HFF-Myc (cell line): ENCODE results near the gene PDGFRB.

Experiments used
- DNase-seq: peaks from one replicate; pipeline ENCODE4 v3.0.0-alpha.2; 2011; ENCODE audit warnings: low read depth; ENCODE audit errors: extremely low read depth
- H3K4me3 ChIP-seq: replicated peaks from 2 replicates; pipeline ENCODE4 v1.5.1; 2011; ENCODE audit warnings: low read depth, mild to moderate bottlenecking, control low read depth, low read length
- CTCF ChIP-seq: IDR thresholded peaks from 2 replicates; pipeline ENCODE4 v1.5.1; 2012; ENCODE audit warnings: mild to moderate bottlenecking, low read depth, low read length, control low read depth; ENCODE audit errors: missing control alignments

PDGFRB gene

DNA sequence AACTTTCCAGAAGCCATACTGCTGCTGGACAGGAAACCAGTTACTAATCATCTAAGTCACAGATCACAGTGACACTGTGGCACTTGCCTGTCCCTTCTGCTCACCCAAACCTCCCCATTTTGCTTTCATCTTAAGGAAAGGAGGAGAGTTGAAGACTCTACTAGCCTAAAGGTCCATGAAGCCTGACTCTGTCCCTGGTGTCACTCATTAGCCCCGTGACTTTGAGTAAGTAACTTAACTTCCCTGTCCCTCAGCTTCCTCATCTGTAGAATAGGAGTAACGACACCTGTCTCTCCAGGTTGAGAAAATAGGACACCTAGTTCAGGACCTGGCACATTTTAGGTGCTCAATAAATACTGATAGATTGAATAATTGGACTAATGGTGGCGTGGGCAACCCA is 33.7 kb upstream of the PDGFRB start:
- no peak for TF ChIP-seq CTCF
- H3K4me3 ChIP-seq, result no peak overlapping the region
- DNase-seq, result no peak

GRCh38 chr5:150188146-150188842 is 32.6 kb upstream of the PDGFRB start:
- DNase-seq, result no peak
- no peak overlapping the region for H3K4me3 ChIP-seq
- TF ChIP-seq CTCF, result no peak

GRCh38 chr5:150186897-150187296 is 31.3 kb upstream of the PDGFRB start:
- TF ChIP-seq CTCF, result no peak
- no peak overlapping the region for H3K4me3 ChIP-seq
- DNase-seq, result no peak

DNA sequence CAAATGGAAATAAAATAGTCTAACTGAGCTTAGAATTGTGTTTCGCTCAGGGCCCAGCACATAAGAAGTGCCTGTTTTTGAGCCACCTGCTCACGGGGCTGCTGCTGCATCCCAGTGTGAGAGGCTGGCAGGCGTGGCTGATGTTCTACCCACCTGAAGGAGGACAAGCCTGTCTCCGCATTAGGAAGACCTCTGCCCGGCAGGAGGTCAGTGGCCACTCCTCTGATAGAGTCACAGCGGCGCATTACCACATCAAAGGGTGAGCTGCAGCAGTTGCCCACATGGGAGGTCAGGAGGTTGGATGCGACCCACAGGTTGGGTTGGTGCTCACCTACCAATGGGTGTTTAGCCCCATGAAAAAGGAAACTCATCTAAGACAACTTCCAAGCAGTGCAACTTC is 30.5 kb upstream of the PDGFRB start:
- no peak overlapping the region for H3K4me3 ChIP-seq
- no peak for DNase-seq
- no peak for TF ChIP-seq CTCF

GRCh38 chr5:150184990-150185912 is 29.6 kb upstream of the PDGFRB start:
- TF ChIP-seq CTCF, result no peak
- no peak for DNase-seq

GRCh38 chr5:150184006-150184405 is 28.4 kb upstream of the PDGFRB start:
- no peak overlapping the region for H3K4me3 ChIP-seq
- DNase-seq, result no peak
- no peak for TF ChIP-seq CTCF

More at GRCh38 chr5:150184990-150185912, 29.6 kb upstream of the PDGFRB start:
- H3K4me3 ChIP-seq, result no peak overlapping the region
